ENCODE data around the gene SCYL3.

DNA sequence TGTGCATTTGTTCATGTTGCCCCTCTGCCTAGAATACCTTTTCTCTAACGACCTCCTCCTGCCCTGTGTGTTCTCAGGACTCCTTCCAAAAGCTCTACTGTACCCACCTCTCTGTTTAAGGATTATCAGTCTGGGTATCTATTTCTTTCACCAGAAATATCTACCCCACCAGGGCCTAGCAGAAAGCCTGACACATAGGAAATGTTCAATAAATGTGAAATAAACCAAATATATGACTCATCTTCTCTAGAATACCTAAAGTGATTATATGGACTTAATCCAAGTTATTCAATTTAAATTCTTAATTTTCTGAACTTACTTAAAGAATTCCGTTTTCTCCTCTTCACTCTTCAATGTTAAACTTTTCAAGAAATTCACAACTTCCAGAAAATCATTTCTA, 27.1 kb downstream of the SCYL3 start:
- TF ChIP-seq, protein P1, sequence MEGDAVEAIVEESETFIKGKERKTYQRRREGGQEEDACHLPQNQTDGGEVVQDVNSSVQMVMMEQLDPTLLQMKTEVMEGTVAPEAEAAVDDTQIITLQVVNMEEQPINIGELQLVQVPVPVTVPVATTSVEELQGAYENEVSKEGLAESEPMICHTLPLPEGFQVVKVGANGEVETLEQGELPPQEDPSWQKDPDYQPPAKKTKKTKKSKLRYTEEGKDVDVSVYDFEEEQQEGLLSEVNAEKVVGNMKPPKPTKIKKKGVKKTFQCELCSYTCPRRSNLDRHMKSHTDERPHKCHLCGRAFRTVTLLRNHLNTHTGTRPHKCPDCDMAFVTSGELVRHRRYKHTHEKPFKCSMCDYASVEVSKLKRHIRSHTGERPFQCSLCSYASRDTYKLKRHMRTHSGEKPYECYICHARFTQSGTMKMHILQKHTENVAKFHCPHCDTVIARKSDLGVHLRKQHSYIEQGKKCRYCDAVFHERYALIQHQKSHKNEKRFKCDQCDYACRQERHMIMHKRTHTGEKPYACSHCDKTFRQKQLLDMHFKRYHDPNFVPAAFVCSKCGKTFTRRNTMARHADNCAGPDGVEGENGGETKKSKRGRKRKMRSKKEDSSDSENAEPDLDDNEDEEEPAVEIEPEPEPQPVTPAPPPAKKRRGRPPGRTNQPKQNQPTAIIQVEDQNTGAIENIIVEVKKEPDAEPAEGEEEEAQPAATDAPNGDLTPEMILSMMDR (IDR thresholded peaks at IDR 0.05) = no peak
- TF ChIP-seq RFX5 (IDR thresholded peaks at IDR 0.05; ENCODE audit: low read length) = no peak
- TF ChIP-seq RAD21 (IDR thresholded peaks at IDR 0.05; ENCODE audit: low read length) = no peak
- TF ChIP-seq, protein P2, sequence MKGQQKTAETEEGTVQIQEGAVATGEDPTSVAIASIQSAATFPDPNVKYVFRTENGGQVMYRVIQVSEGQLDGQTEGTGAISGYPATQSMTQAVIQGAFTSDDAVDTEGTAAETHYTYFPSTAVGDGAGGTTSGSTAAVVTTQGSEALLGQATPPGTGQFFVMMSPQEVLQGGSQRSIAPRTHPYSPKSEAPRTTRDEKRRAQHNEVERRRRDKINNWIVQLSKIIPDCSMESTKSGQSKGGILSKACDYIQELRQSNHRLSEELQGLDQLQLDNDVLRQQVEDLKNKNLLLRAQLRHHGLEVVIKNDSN (IDR thresholded peaks at IDR 0.05; ENCODE audit: borderline replicate concordance, low read depth) = no peak
- TF ChIP-seq EZH2phosphoT487 (IDR thresholded peaks at IDR 0.05; ENCODE audit: borderline replicate concordance, low read depth) = no peak
- TF ChIP-seq FOXJ3 (CRISPR knock-in tag; IDR thresholded peaks at IDR 0.05) = no peak

Data from SK-N-SH (cell line).